SK-N-MC (cell line): Measurements from ENCODE around the gene HAP1.

Experiments used
- EZH2 ChIP-seq: fragments of 200-600 bp; sonication (generic); IDR thresholded peaks from one replicate; pipeline ENCODE4 v1.6.1; 2017; ENCODE audit warnings: antibody characterized with exemption
- POLR2AphosphoS5 ChIP-seq: IDR thresholded peaks from 2 replicates; pipeline ENCODE4 v1.6.1; 2012; ENCODE audit warnings: mild to moderate bottlenecking, low read depth, low read length, borderline replicate concordance

GRCh38 chr17:41723801-41724475 is 10.5 kb downstream of the HAP1 start:
- TF ChIP-seq EZH2 (no peak), POLR2AphosphoS5 (no peak)
